ENCODE measurements around the gene ENTPD8. TPM values are rescaled to one million over a fixed set of nuclear protein-coding genes. Genes with fewer than 3 reads are reported as not detected.

Gene ENTPD8
- total RNA-seq, 4 donors from 2014 or later, result not detected

DNA sequence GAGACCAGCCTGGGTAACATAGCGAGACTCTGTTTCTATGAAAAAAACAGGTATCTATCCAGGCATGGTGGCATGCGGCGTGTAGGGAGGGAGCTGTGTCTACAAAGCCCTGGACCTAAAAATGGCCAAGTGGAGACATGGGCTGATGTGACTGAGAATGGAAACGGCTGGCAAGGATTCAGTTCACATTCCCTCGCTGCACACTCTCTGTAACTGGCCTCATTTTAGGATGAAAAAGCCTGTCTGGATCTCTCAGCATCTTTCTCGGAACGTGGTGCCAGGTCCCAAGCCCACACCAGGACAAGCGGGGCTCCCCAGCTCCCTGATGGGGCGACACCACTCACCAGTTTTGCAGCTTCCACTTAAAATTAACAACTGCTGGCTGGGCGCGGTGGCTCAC, 31.6 kb downstream of the ENTPD8 start:
- WGBS, result 92% methylated on average over 11 of the region's 11 CpGs

GRCh38 chr9:137408651-137409405, 32.3 kb downstream of the ENTPD8 start:
- WGBS, result 92% methylated on average over 21 of the region's 24 CpGs
- no peak for TF ChIP-seq EP300 (IDR thresholded peaks at IDR 0.05)
- no peak for TF ChIP-seq POLR2A (IDR thresholded peaks at IDR 0.05)
- TF ChIP-seq POLR2AphosphoS5 (IDR thresholded peaks at IDR 0.05), result no peak
- no peak for TF ChIP-seq CTCF (IDR thresholded peaks at IDR 0.05)
- DNase-seq (ENCODE audit: low spot score in 2 of 2), result no peak
- Histone ChIP-seq H3K27me3 (no peaks in the 10 kb centered on the region), H3K4me3 (no peak overlapping the region), H3K4me1 (peaks cover 38% of the 10 kb centered on the region), H3K27ac (no peak overlapping the region), H3K36me3 (no peaks in the 10 kb centered on the region), H3K9me3 (no peaks in the 10 kb centered on the region)

More for the DNA sequence above, 31.6 kb downstream of the ENTPD8 start:
- Histone ChIP-seq H3K36me3 (no peaks in the 10 kb centered on the region), H3K9me3 (no peaks in the 10 kb centered on the region), H3K27me3 (no peaks in the 10 kb centered on the region), H3K4me3 (no peak overlapping the region), H3K4me1 (peaks cover 38% of the 10 kb centered on the region), H3K27ac (no peak overlapping the region)
- TF ChIP-seq POLR2AphosphoS5 (IDR thresholded peaks at IDR 0.05) (no peak), EP300 (IDR thresholded peaks at IDR 0.05) (no peak), POLR2A (IDR thresholded peaks at IDR 0.05) (no peak), CTCF (IDR thresholded peaks at IDR 0.05) (no peak)
- no peak for DNase-seq (ENCODE audit: low spot score in 2 of 2)

- Histone ChIP-seq H3K27me3 (no peaks in the 10 kb centered on the region), H3K4me3 (peak overlapping the region; percentile 39), H3K4me1 (peaks cover 37% of the 10 kb centered on the region), H3K27ac (no peak overlapping the region), H3K9me3 (no peaks in the 10 kb centered on the region), H3K36me3 (no peaks in the 10 kb centered on the region)
- TF ChIP-seq EP300 (IDR thresholded peaks at IDR 0.05), result no peak
- no peak for TF ChIP-seq POLR2AphosphoS5 (IDR thresholded peaks at IDR 0.05)
- TF ChIP-seq CTCF (IDR thresholded peaks at IDR 0.05), result no peak
- no peak for TF ChIP-seq POLR2A (IDR thresholded peaks at IDR 0.05)
- DNase-seq (ENCODE audit: low spot score in 2 of 2), result no peak
- 67% methylated on average over 30 of the region's 31 CpGs for WGBS
Measured at GRCh38 chr9:137407590-137408300, 33.4 kb downstream of the ENTPD8 start.

GRCh38 chr9:137406876-137407589, 34.1 kb downstream of the ENTPD8 start:
- H3K4me1 ChIP-seq, result peaks cover 30% of the 10 kb centered on the region
- no peak for TF ChIP-seq POLR2AphosphoS5 (IDR thresholded peaks at IDR 0.05)
- TF ChIP-seq EP300 (IDR thresholded peaks at IDR 0.05), result no peak
- TF ChIP-seq CTCF (IDR thresholded peaks at IDR 0.05), result peak; percentile 63 to 88
- TF ChIP-seq POLR2A (IDR thresholded peaks at IDR 0.05), result no peak
- H3K27me3 ChIP-seq, result no peaks in the 10 kb centered on the region
- no peaks in the 10 kb centered on the region for H3K36me3 ChIP-seq
- WGBS, result 31% methylated on average over 5 of the region's 63 CpGs
- H3K9me3 ChIP-seq, result no peaks in the 10 kb centered on the region
- H3K4me3 ChIP-seq, result peak overlapping the region; percentile 39
- no peak overlapping the region for H3K27ac ChIP-seq
- no peak for DNase-seq (ENCODE audit: low spot score in 2 of 2)
